Pulmonary artery endothelial cell (primary cell): ENCODE data around the gene SLC25A13. TPM values are rescaled to one million over a fixed set of nuclear protein-coding genes. Genes with fewer than 3 reads are reported as not detected.

ENCODE experiments used
- DNase-seq: peaks from one replicate; pipeline ENCODE4 v3.0.0-alpha.2; 2011; ENCODE audit warnings: low read depth, low spot score
- total RNA-seq: library from RNA; depleted of rRNA; stranded (reverse); fragments of >200 nt; gene quantifications from 2 replicates; pipeline ENCODE4 v1.2.3, GENCODE V29; 2014

The SLC25A13 gene
- total RNA-seq, 1 donor from 2014 or later, result 20.9 TPM

GRCh38 chr7:96100737-96101136 lies 221.2 kb downstream of the SLC25A13 start:
- no peak for DNase-seq

DNA sequence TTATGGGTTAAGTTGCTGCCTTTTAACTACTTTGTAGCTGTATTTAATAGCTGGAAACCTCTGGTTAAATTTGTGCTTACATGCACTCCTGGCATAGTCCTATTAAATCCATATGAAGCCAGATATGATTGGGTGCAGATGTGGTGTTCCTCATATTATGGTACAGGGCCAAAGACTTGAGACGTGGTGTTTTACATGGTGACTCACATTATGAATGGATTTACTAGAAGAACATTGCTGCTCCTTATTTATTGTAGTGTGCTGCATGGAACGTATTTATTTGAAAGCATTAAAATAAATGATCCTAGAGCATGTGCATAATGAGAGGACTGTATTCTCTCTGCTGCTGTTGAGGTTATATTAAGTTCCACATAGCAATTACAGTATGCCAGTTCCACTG lies 224.1 kb downstream of the SLC25A13 start:
- no peak for DNase-seq

GRCh38 chr7:96093435-96093834 lies 228.5 kb downstream of the SLC25A13 start:
- peak; percentile 33 for DNase-seq

- no peak for DNase-seq
Measured at GRCh38 chr7:96090756-96091155, 231.1 kb downstream of the SLC25A13 start.

DNA sequence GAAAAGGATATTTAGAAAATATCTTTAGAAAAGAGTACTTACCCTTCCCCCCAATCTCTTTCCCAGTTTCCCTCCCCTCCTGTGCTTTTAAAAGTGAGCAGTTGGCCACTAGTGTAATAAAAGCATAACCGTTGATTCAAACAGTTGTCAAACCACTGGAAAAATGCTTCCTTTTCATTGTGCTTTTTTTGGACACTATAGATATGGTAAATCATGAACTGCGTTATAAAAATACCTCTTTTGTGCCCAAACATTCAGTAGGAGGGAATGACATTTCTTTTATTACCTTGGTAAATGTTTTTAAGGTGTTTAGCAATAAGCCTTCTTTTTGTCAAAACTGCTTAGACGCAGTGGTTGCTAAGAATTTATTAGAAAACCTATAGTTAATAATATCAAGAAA lies 232.4 kb downstream of the SLC25A13 start:
- DNase-seq, result no peak

DNA sequence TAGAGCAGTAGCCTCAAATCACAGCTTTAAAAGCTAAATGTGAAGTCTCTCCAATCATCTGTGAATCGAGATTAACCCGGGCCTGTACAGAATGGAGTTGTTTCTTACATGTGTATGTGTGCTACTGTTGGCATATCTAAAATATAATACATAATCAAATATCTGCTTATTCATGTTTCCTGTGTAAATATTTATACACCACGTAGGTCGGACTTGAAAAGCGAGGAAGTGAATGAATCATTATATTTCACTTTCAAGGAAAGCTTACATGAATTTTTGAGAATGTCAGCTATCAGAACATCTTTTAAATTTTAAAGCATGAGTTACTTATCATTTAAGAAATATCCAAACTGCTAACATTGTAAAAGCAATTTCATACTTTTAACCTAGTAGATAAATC lies 233.3 kb downstream of the SLC25A13 start:
- DNase-seq, result peak; percentile 35

DNA sequence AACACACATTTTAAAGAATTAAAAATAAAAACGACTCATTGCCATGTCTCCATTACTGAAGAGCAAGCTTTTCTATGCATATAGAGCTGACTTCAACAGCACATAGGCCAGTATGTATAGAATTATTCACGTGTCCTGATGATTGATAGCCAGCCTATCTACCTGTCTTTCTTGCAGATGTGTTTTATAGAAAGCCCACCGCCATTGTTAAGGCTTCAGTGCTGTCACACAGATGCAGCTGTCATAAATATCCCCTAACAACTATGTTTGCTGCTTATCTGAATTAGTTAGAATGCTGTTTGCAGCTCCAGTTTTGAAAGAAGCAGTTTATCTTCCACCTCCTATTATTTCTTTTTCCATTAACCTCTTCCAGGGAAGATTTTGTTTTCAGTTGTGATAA lies 235.9 kb downstream of the SLC25A13 start:
- DNase-seq, result no peak

DNA sequence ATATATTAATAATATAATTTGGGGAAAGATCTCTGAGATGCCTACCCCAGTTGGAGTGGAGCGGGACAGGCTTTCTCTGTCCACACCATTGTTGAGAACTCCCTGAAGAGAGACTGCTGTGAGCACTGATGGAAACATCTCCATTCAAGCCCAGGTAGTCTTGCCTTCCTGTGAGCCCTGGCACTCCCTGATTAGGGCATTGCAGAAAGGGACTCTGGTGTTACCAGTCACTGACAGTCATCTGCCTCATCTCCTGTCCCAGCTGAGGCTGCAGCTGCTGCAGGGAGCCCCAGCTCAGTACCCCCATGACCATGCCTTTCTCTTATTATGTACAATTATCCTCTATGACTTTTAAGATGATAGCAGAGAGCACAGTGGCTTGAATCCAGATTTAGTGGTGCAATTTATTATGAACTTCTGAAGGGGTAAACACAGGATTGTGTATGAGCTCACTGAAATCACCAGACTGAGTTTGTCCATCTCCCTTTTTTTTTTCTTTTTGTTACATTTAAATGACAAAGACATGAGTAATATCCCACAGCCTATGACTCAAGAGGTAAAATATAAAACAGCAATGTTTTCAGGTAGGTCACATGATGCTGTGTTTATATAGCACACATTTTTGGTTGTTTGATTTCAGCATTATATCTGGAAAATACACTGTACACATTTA lies 236.9 kb downstream of the SLC25A13 start:
- DNase-seq, result peak; percentile 20

- no peak for DNase-seq
Measured at GRCh38 chr7:96080027-96080426, 241.9 kb downstream of the SLC25A13 start.

DNA sequence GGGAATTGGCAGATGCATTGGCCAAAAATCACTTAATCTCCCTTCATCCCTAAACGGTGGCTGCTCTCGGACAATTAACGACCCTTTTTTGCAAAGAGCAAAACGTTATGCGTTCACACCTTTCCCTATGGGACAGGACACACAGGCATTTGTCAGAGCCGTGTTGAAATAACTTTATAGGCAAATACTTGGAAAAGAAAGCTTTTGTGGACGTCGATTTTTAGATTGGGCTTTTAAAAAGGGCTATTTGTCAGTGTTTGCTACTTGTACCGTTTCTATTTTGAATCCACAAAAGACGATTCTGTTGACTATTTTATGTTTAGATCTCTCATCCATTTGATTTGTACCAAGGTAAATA lies 245.6 kb downstream of the SLC25A13 start:
- DNase-seq, result no peak

DNA sequence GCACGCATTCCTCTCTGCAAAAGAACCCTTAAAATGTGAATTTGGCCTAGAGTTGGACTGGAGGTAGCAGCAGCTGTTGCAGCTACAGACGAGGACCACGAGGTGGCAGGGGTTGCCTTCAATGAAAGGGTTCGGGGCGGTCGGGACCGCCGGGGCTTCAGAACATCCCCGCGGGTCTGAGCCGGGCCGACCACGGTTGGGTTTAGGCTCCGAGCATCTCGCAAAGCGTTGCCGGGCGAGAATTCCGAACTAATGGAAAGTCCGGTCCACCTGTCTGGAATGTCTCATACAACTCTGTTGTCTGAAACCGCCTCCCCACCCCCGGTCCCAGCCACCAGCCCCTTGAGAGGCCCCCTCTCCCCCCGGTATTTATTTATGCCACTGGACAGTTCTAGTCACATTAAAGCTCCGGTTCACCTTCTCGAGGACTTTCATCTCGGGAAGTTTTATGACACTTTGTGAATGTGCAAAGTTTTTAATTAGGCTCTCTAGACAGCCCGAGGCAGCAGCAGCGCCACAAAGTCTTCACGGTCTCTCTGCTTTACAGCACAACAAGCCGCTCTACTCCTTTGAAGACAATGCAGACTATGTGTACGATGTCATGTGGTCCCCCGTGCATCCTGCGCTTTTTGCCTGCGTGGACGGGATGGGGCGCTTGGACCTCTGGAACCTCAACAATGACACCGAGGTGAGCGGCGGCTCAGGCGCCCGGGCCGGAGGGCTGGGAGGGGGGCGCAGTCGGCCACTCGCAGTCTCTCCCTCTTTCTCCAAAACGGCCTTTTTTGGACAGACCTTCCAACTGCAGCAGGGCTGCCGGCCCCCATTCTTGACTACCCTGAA lies 246.2 kb downstream of the SLC25A13 start:
- DNase-seq, result peak; percentile 7

DNA sequence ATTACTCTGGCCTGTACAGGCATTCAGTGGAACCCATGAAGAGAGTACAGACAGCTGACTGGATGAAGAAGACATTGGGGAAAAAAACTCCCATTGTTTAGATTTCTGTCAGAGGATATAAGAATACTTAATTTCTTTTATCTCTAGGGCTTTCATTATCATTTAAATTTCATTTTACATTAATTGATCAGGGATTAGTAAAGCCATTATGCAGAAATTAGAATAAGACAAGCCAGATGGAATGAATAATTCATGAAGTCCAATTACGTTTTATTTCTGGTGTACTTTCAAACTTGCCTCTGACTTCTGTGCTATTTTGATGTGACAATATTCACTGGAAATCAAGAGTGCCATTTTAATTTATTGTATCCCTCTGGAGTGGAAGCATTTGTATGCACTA lies 247.0 kb downstream of the SLC25A13 start:
- no peak for DNase-seq
